Osteocyte (in vitro differentiated cells): ENCODE results near the gene GLP2R. TPM values are rescaled to one million over a fixed set of nuclear protein-coding genes. Genes with fewer than 3 reads are reported as not detected.

Experiments
- DNase-seq: peaks from one replicate; pipeline ENCODE4 v3.0.0; 2021; ENCODE audit warnings: mixed read lengths; ENCODE audit not compliant: unreplicated experiment; ENCODE audit errors: extremely low spot score
- H3K27ac Mint-ChIP-seq: one replicate; pipeline ENCODE4 v1.8.0; 2021; ENCODE audit warnings: mild to moderate bottlenecking, mixed read lengths; ENCODE audit not compliant: unreplicated experiment
- H3K27me3 Mint-ChIP-seq: one replicate; pipeline ENCODE4 v1.8.0; 2021; ENCODE audit warnings: mixed read lengths; ENCODE audit not compliant: unreplicated experiment
- H3K36me3 Mint-ChIP-seq: one replicate; pipeline ENCODE4 v1.8.0; 2021; ENCODE audit warnings: mixed read lengths; ENCODE audit not compliant: unreplicated experiment
- H3K4me1 Mint-ChIP-seq: one replicate; pipeline ENCODE4 v1.8.0; 2021; ENCODE audit warnings: mixed read lengths; ENCODE audit not compliant: unreplicated experiment
- H3K4me3 Mint-ChIP-seq: one replicate; pipeline ENCODE4 v1.8.0; 2021; ENCODE audit warnings: mild to moderate bottlenecking, moderate library complexity, mixed read lengths; ENCODE audit not compliant: unreplicated experiment
- H3K9me3 Mint-ChIP-seq: one replicate; pipeline ENCODE4 v1.8.0; 2021; ENCODE audit warnings: mixed read lengths; ENCODE audit not compliant: unreplicated experiment
- total RNA-seq: library from RNA; stranded (reverse); gene quantifications from 2 replicates; pipeline ENCODE4 v1.2.1, GENCODE V29; 2021
- TF ChIP-seq, protein P1 (sequence below): fragments of 200-600 bp; sonication (generic); IDR thresholded peaks from 2 replicates; pipeline ENCODE4 v1.5.0; 2021; ENCODE audit warnings: antibody characterized with exemption, mild to moderate bottlenecking, moderate library complexity

Gene GLP2R
- total RNA-seq, 1 donor from 2014 or later: 3.2 TPM

DNA sequence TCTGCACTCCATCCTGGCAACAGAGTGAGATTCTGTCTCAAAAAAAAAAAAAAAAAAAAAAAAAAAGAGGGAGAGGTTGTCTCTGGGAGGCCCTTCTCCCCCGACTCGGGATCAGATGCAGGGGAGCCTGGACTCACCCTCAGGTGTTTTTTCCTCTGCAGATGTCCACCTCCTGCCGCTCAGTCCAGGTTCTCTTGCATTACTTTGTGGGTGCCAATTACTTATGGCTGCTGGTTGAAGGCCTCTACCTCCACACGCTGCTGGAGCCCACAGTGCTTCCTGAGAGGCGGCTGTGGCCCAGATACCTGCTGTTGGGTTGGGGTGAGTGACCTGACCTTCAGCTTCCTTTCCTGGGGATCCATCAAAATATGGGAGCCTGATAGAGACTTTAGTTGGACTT is 34.1 kb downstream of the GLP2R start:
- no peak for DNase-seq
- H3K9me3 Mint-ChIP-seq: peaks cover 24% of the 10 kb centered on the region
- no peak overlapping the region for H3K4me3 Mint-ChIP-seq
- H3K27me3 Mint-ChIP-seq: no peaks in the 10 kb centered on the region
- no peak overlapping the region for H3K27ac Mint-ChIP-seq
- TF ChIP-seq, protein P1, sequence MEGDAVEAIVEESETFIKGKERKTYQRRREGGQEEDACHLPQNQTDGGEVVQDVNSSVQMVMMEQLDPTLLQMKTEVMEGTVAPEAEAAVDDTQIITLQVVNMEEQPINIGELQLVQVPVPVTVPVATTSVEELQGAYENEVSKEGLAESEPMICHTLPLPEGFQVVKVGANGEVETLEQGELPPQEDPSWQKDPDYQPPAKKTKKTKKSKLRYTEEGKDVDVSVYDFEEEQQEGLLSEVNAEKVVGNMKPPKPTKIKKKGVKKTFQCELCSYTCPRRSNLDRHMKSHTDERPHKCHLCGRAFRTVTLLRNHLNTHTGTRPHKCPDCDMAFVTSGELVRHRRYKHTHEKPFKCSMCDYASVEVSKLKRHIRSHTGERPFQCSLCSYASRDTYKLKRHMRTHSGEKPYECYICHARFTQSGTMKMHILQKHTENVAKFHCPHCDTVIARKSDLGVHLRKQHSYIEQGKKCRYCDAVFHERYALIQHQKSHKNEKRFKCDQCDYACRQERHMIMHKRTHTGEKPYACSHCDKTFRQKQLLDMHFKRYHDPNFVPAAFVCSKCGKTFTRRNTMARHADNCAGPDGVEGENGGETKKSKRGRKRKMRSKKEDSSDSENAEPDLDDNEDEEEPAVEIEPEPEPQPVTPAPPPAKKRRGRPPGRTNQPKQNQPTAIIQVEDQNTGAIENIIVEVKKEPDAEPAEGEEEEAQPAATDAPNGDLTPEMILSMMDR: no peak
- peaks cover 2% of the 10 kb centered on the region for H3K36me3 Mint-ChIP-seq
- H3K4me1 Mint-ChIP-seq: no peaks in the 10 kb centered on the region

DNA sequence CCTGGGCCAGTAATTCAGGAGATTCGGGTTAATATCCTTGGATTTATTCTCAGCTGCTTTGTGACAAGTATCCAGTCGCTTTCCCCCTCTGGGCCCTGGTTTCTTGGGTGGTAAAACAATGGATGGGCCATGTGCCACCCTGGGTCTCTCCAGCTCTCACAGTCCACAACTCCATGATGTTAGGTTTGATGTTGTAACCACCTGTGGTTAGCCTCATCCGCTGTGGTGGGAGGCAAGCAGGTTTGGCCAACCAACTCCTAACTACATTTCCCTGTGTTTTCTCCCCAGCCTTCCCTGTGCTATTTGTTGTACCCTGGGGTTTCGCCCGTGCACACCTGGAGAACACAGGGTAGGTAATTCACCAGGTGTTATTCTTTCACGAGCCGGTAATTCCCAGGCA is 35.1 kb downstream of the GLP2R start:
- Mint-ChIP-seq H3K4me3 (no peak overlapping the region), H3K4me1 (no peaks in the 10 kb centered on the region), H3K27me3 (no peaks in the 10 kb centered on the region), H3K27ac (no peak overlapping the region), H3K9me3 (peaks cover 33% of the 10 kb centered on the region), H3K36me3 (peaks cover 6% of the 10 kb centered on the region)
- TF ChIP-seq, protein P1: no peak
- DNase-seq: no peak

DNA sequence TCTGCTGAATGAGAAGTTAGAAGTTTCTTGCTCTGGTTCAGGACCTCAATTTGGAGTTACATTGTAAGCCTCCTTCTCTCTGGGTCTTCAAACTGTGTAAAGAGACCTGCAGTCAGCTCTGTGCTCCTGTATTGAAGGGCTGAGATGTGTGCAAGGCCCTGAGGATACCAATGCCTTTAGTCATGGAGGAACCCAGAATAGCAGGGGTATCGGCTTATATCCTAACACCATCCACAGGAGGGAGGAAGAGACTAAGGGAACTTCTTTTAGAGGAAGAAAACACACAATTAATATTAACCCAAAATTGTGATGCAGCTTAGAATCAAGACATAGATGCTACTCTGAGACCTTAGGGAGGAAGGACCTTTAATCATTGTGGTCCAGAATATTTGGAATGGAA is 36.5 kb downstream of the GLP2R start:
- H3K4me1 Mint-ChIP-seq: no peaks in the 10 kb centered on the region
- DNase-seq: no peak
- H3K9me3 Mint-ChIP-seq: peaks cover 36% of the 10 kb centered on the region
- no peaks in the 10 kb centered on the region for H3K27me3 Mint-ChIP-seq
- H3K27ac Mint-ChIP-seq: no peak overlapping the region
- H3K4me3 Mint-ChIP-seq: no peak overlapping the region
- TF ChIP-seq, protein P1: no peak
- H3K36me3 Mint-ChIP-seq: peaks cover 6% of the 10 kb centered on the region

DNA sequence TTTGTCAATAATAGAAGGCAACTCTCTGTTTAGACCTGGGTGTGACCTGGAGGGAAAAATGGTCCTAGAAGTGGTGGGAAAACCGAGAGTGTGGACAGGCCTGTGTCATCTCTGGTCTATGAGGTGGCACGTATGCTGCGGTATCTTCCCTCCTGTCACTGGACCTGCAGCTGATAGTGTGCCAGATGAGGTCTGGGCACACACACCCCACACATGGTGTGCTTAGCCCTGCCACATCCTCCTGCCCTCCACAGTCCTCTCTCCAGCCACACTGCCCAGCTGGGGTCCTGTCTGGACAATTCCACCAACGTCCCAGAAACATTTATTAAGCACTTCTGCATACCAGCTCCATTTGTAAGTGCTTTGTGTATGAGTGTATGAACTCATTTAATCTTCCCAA is 37.2 kb downstream of the GLP2R start:
- no peak overlapping the region for H3K4me3 Mint-ChIP-seq
- no peak overlapping the region for H3K27ac Mint-ChIP-seq
- H3K27me3 Mint-ChIP-seq: no peaks in the 10 kb centered on the region
- no peaks in the 10 kb centered on the region for H3K4me1 Mint-ChIP-seq
- DNase-seq: no peak
- peaks cover 31% of the 10 kb centered on the region for H3K9me3 Mint-ChIP-seq
- TF ChIP-seq, protein P1: no peak
- H3K36me3 Mint-ChIP-seq: peaks cover 6% of the 10 kb centered on the region

DNA sequence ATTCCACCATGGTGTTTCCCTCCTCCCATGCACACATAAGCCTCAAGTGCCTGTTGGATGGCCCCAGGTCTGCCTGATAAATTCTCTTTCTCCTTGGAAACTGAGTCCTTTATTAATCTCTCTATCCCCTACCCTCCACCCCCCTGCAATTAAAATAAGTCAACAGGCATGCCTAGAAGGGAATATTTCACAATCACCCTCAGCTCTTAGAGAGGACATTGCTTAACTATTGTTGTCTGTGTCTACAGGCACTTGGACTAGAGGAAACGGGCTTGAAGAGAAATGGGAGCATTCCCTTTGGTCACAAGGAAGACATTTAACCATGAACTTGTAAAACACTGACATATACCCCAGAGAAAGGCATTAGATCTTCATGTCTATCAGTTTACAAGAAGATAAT is 39.9 kb downstream of the GLP2R start:
- no peak overlapping the region for H3K4me3 Mint-ChIP-seq
- H3K27ac Mint-ChIP-seq: no peak overlapping the region
- H3K9me3 Mint-ChIP-seq: peaks cover 19% of the 10 kb centered on the region
- H3K4me1 Mint-ChIP-seq: no peaks in the 10 kb centered on the region
- H3K27me3 Mint-ChIP-seq: no peaks in the 10 kb centered on the region
- no peak for DNase-seq
- TF ChIP-seq, protein P1: no peak
- H3K36me3 Mint-ChIP-seq: peaks cover 4% of the 10 kb centered on the region
